WTC11 (cell line): ENCODE data around the gene ADIPOR1. TPM values are rescaled to one million over a fixed set of nuclear protein-coding genes. Genes with fewer than 3 reads are reported as not detected.

Source experiments
- ATAC-seq: fragments of 200-7000 bp; cut with Tn5 transposase; 2 replicates; pipeline ENCODE4 v1.10.0; 2021; ENCODE audit warnings: mild to moderate bottlenecking, moderate library complexity
- CTCF ChIA-PET: fragments of 300-600 bp; sonication (Branson Sonifier 250); formaldehyde crosslinking; loops from one replicate; lab custom pipeline; 2021; ENCODE audit warnings: antibody characterized with exemption; lab: Charles Lee
- POLR2A ChIA-PET: fragments of 350-600 bp; sonication (Branson Sonifier 250); formaldehyde crosslinking; loops from one replicate; lab custom pipeline; 2021; ENCODE audit warnings: antibody characterized with exemption; lab: Charles Lee
- DNase-seq: peaks from one replicate; pipeline ENCODE4 v3.0.0; 2021; ENCODE audit warnings: low spot score
- H3K27ac Mint-ChIP-seq: 2 replicates; pipeline ENCODE4 v1.8.0; 2021; ENCODE audit warnings: mixed read lengths
- H3K27me3 Mint-ChIP-seq: 2 replicates; pipeline ENCODE4 v1.8.0; 2021; ENCODE audit warnings: low read depth, mild to moderate bottlenecking, moderate library complexity, mixed read lengths
- H3K36me3 Mint-ChIP-seq: 2 replicates; pipeline ENCODE4 v1.8.0; 2021; ENCODE audit warnings: mixed read lengths
- H3K4me1 Mint-ChIP-seq: 2 replicates; pipeline ENCODE4 v1.8.0; 2022; ENCODE audit warnings: mixed read lengths
- H3K4me3 Mint-ChIP-seq: 2 replicates; pipeline ENCODE4 v1.8.0; 2021; ENCODE audit warnings: mild to moderate bottlenecking, moderate library complexity, mixed read lengths
- H3K9me3 Mint-ChIP-seq: 2 replicates; pipeline ENCODE4 v1.8.0; 2021; ENCODE audit warnings: mixed read lengths
- ARID4B ChIP-seq: sonication (generic); formaldehyde crosslinking; IDR thresholded peaks from 2 replicates; pipeline ENCODE4 v1.8.0; 2023; ENCODE audit warnings: missing genetic modification reagents, mild to moderate bottlenecking, borderline replicate concordance
- ATF1 ChIP-seq: sonication (generic); formaldehyde crosslinking; IDR thresholded peaks from 2 replicates; pipeline ENCODE4 v1.8.1; 2023; ENCODE audit warnings: mild to moderate bottlenecking, moderate library complexity, missing genetic modification reagents
- ATF3 ChIP-seq: sonication (generic); formaldehyde crosslinking; conservative IDR thresholded peaks from 2 replicates; pipeline ENCODE4 v1.8.1; 2022; ENCODE audit warnings: mild to moderate bottlenecking, missing genetic modification reagents
- ATF6 ChIP-seq: sonication (generic); formaldehyde crosslinking; IDR thresholded peaks from 2 replicates; pipeline ENCODE4 v1.8.1; 2023; ENCODE audit warnings: mild to moderate bottlenecking, missing genetic modification reagents
- E2F1 ChIP-seq: sonication (generic); formaldehyde crosslinking; IDR thresholded peaks from 2 replicates; pipeline ENCODE4 v1.8.0; 2022; ENCODE audit warnings: mild to moderate bottlenecking, missing genetic modification reagents
- E2F5 ChIP-seq: sonication (generic); formaldehyde crosslinking; IDR thresholded peaks from 2 replicates; pipeline ENCODE4 v1.8.1; 2022; ENCODE audit warnings: mild to moderate bottlenecking, moderate library complexity, missing genetic modification reagents
- ERG ChIP-seq: fragments of 250-450 bp; sonication (Bioruptor Pico); IDR thresholded peaks from 2 replicates; pipeline ENCODE4 v1.8.0; 2021; ENCODE audit warnings: mild to moderate bottlenecking
- FOXJ3 ChIP-seq: sonication (generic); formaldehyde crosslinking; IDR thresholded peaks from 2 replicates; pipeline ENCODE4 v1.9.0; 2021; ENCODE audit warnings: missing genetic modification reagents, mild to moderate bottlenecking, borderline replicate concordance
- NR2C2 ChIP-seq: sonication (generic); formaldehyde crosslinking; IDR thresholded peaks from 2 replicates; pipeline ENCODE4 v1.8.0; 2022; ENCODE audit warnings: mild to moderate bottlenecking, missing genetic modification reagents
- SOX15 ChIP-seq: fragments of 250-450 bp; sonication (Bioruptor Pico); IDR thresholded peaks from 2 replicates; pipeline ENCODE4 v1.9.0; 2021; ENCODE audit warnings: mild to moderate bottlenecking
- ZMAT4 ChIP-seq: fragments of 250-450 bp; sonication (Bioruptor Pico); IDR thresholded peaks from 2 replicates; pipeline ENCODE4 v1.9.0; 2021; ENCODE audit warnings: mild to moderate bottlenecking
- ZNF263 ChIP-seq: sonication (generic); formaldehyde crosslinking; IDR thresholded peaks from 2 replicates; pipeline ENCODE4 v1.8.1; 2022; ENCODE audit warnings: low read depth, mild to moderate bottlenecking, moderate library complexity, missing genetic modification reagents
- total RNA-seq: library from RNA; stranded (reverse); gene quantifications from 3 replicates; pipeline ENCODE4 v1.2.3, GENCODE V29; 2021

Gene ADIPOR1
- total RNA-seq, 1 experiment from 2014 or later, result 72.6 TPM

- Mint-ChIP-seq H3K27ac (no peak overlapping the region), H3K9me3 (no peaks in the 10 kb centered on the region), H3K4me1 (peaks cover 16% of the 10 kb centered on the region), H3K27me3 (no peaks in the 10 kb centered on the region), H3K4me3 (no peak overlapping the region), H3K36me3 (peaks cover 35% of the 10 kb centered on the region)
- ATAC-seq (no peak), DNase-seq (no peak)
- ChIA-PET POLR2A (no interaction called here), CTCF (no interaction called here)
- TF ChIP-seq ATF3 (CRISPR knock-in tag), result no peak
- no peak for TF ChIP-seq E2F1 (CRISPR knock-in tag)
- TF ChIP-seq ZNF263, result no peak
- no peak for TF ChIP-seq ZMAT4 (CRISPR knock-in tag)
- no peak for TF ChIP-seq ATF6
- no peak for TF ChIP-seq FOXJ3 (CRISPR knock-in tag)
- no peak for TF ChIP-seq NR2C2 (CRISPR knock-in tag)
- no peak for TF ChIP-seq E2F5
- no peak for TF ChIP-seq ATF1 (CRISPR knock-in tag)
- TF ChIP-seq SOX15 (CRISPR knock-in tag), result no peak
- TF ChIP-seq ARID4B, result no peak
- no peak for TF ChIP-seq ERG (CRISPR knock-in tag)
Measured at GRCh38 chr1:202892501-202892900, 65.6 kb downstream of the ADIPOR1 start.

Other genes starting within 250 kb of the ADIPOR1 start
- 9.5 to 12.1 TPM (median 9.6 TPM) in 3 replicates for gene SYT2, start 247.9 kb downstream of the ADIPOR1 start, total RNA-seq
- 222 to 226 TPM (median 225 TPM) in 3 replicates for gene KDM5B, start 149.9 kb downstream of the ADIPOR1 start, total RNA-seq
- 11.2 to 13.2 TPM (median 11.7 TPM) in 3 replicates for gene PCAT6, start 147.4 kb downstream of the ADIPOR1 start, total RNA-seq
- 5.4 to 6.6 TPM (median 5.6 TPM) in 3 replicates for gene RABIF, start 69.2 kb downstream of the ADIPOR1 start, total RNA-seq
- gene KLHL12, start 31.1 kb downstream of the ADIPOR1 start, total RNA-seq, result 29.6 to 35.5 TPM (median 34.6 TPM) in 3 replicates
- 15.6 to 18.4 TPM (median 17.6 TPM) in 3 replicates for gene CYB5R1, start 8.9 kb upstream of the ADIPOR1 start, total RNA-seq
- 97.4 to 108 TPM (median 99.8 TPM) in 3 replicates for gene TMEM183A, start 49.1 kb upstream of the ADIPOR1 start, total RNA-seq
- 21.1 to 24.9 TPM (median 22.7 TPM) in 3 replicates for gene PPFIA4, start 68.2 kb upstream of the ADIPOR1 start, total RNA-seq
- not detected in 3 replicates for gene MYOG, start 127.7 kb upstream of the ADIPOR1 start, total RNA-seq
- 1.8 to 2.7 TPM (median 2.6 TPM) in 3 replicates for gene ADORA1, start 169.4 kb upstream of the ADIPOR1 start, total RNA-seq
- not detected in 3 replicates for gene MYBPH, start 217.5 kb upstream of the ADIPOR1 start, total RNA-seq
- gene CHI3L1, start 228.4 kb upstream of the ADIPOR1 start, total RNA-seq, result 0.24 to 0.41 TPM (median 0.27 TPM) in 3 replicates